Measurements from ENCODE around the gene ZMIZ1. TPM values are rescaled to one million over a fixed set of nuclear protein-coding genes. Genes with fewer than 3 reads are reported as not detected.

The ZMIZ1 gene
- total and polyA plus RNA-seq, 2 donors (not counting 1 experiment from before 2014, with no cell fraction given): 6.3 to 30.6 TPM

DNA sequence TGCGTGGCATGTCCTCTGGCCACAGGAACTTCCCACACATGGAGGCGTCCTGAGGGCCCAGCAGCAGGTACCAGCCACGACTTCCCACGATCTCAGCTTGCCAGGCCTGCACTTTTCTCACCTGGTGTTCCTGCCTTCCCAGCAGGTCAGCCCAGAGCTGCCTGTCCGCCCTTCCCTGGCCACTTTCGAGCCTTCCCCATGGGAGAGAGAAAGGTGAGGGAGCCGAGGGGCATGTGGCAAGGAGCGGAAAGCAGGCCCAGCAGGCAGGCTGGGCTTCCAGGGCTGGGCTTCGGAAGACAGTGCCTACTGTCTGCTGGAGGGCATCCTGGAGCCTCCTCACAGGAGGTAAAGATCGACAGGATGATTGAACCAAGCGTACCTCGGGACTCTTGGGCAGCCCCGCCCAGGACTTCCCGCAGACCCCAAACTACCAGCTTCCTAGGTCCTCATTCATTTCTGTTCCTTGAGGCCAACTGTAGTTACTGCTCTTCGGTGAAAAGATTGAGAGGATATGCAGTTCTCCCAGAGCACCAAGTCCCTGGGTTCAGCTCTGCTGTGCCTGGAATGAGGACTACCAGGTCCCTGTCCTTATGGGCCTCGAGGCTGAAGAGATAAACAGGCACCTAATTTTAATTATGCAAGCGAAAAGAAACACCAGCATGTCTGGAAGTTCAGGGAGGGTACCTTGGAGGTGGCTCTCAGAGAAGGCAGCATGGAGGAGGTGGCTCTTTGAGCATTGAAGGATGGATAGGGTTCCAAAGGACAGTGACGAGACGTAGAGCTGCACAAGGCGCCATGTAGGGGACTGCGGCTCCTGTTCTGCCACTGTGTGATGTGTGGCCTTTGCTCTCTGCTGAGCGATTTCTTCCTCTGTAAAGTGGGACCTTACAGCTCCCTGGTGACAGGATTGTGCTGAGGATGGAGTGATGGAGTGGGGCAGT, 87.8 kb downstream of the ZMIZ1 start:
- Histone ChIP-seq H3K9ac (ENCODE audit: insufficient read depth, low read length) (no peak overlapping the region), H2AFZ (ENCODE audit: low read length) (no peak overlapping the region), H3K9me3 (ENCODE audit: control insufficient read depth, insufficient read depth, low read depth, low read length) (no peaks in the 10 kb centered on the region), H3K4me2 (ENCODE audit: extremely low read depth, insufficient read depth, low read length) (no peak overlapping the region), H4K20me1 (ENCODE audit: control insufficient read depth, extremely low read depth, insufficient read depth, low read length) (no peaks in the 10 kb centered on the region), H3K4me3 (replicated peaks in 1 of 4; ENCODE audit: control extremely low read depth in 1 of 4, insufficient read depth in 1 of 4, low read depth in 3 of 4, low read length in 4 of 4) (no peak overlapping the region), H3K79me2 (ENCODE audit: control insufficient read depth, insufficient read depth, low read length) (peaks cover 83% of the 10 kb centered on the region), H3K27ac (ENCODE audit: insufficient read depth, low read length) (peak overlapping the region; percentile 96), H3K27me3 (ENCODE audit: control insufficient read depth, insufficient read depth, low read length) (no peaks in the 10 kb centered on the region), H3K36me3 (ENCODE audit: control insufficient read depth, insufficient read depth, low read length) (peaks cover 3% of the 10 kb centered on the region), H3K4me1 (ENCODE audit: control insufficient read depth, extremely low read depth, insufficient read depth, low read length) (peaks cover 73% of the 10 kb centered on the region)
- DNase-seq (ENCODE audit: low read depth in 2 of 2): no peak
- TF ChIP-seq EZH2 (IDR thresholded peaks at IDR 0.05; ENCODE audit: low read length, missing control alignments): no peak
- TF ChIP-seq, protein P1, sequence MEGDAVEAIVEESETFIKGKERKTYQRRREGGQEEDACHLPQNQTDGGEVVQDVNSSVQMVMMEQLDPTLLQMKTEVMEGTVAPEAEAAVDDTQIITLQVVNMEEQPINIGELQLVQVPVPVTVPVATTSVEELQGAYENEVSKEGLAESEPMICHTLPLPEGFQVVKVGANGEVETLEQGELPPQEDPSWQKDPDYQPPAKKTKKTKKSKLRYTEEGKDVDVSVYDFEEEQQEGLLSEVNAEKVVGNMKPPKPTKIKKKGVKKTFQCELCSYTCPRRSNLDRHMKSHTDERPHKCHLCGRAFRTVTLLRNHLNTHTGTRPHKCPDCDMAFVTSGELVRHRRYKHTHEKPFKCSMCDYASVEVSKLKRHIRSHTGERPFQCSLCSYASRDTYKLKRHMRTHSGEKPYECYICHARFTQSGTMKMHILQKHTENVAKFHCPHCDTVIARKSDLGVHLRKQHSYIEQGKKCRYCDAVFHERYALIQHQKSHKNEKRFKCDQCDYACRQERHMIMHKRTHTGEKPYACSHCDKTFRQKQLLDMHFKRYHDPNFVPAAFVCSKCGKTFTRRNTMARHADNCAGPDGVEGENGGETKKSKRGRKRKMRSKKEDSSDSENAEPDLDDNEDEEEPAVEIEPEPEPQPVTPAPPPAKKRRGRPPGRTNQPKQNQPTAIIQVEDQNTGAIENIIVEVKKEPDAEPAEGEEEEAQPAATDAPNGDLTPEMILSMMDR (conservative IDR thresholded peaks at IDR 0.05 in 1 of 2, IDR thresholded peaks at IDR 0.05 in 1 of 2; ENCODE audit: low read depth in 1 of 2, low read length in 2 of 2): no peak

GRCh38 chr10:79158004-79158340, 89.2 kb downstream of the ZMIZ1 start:
- H3K36me3 ChIP-seq (ENCODE audit: control insufficient read depth, insufficient read depth, low read length): peaks cover 5% of the 10 kb centered on the region
- peaks cover 71% of the 10 kb centered on the region for H3K4me1 ChIP-seq (ENCODE audit: control insufficient read depth, extremely low read depth, insufficient read depth, low read length)
- H4K20me1 ChIP-seq (ENCODE audit: control insufficient read depth, extremely low read depth, insufficient read depth, low read length): no peaks in the 10 kb centered on the region
- TF ChIP-seq EZH2 (IDR thresholded peaks at IDR 0.05; ENCODE audit: low read length, missing control alignments): no peak
- TF ChIP-seq, protein P1 (conservative IDR thresholded peaks at IDR 0.05 in 1 of 2, IDR thresholded peaks at IDR 0.05 in 1 of 2; ENCODE audit: low read depth in 1 of 2, low read length in 2 of 2): no peak
- no peaks in the 10 kb centered on the region for H3K9me3 ChIP-seq (ENCODE audit: control insufficient read depth, insufficient read depth, low read depth, low read length)
- H3K4me2 ChIP-seq (ENCODE audit: extremely low read depth, insufficient read depth, low read length): peak overlapping the region; percentile 60
- no peak overlapping the region for H3K4me3 ChIP-seq (replicated peaks in 1 of 4; ENCODE audit: control extremely low read depth in 1 of 4, insufficient read depth in 1 of 4, low read depth in 3 of 4, low read length in 4 of 4)
- no peak overlapping the region for H3K9ac ChIP-seq (ENCODE audit: insufficient read depth, low read length)
- no peaks in the 10 kb centered on the region for H3K27me3 ChIP-seq (ENCODE audit: control insufficient read depth, insufficient read depth, low read length)
- no peak for DNase-seq (ENCODE audit: low read depth in 2 of 2)
- H3K27ac ChIP-seq (ENCODE audit: insufficient read depth, low read length): peak overlapping the region; percentile 96
- H2AFZ ChIP-seq (ENCODE audit: low read length): no peak overlapping the region
- H3K79me2 ChIP-seq (ENCODE audit: control insufficient read depth, insufficient read depth, low read length): peaks cover 84% of the 10 kb centered on the region

GRCh38 chr10:79158402-79159097, 89.8 kb downstream of the ZMIZ1 start:
- TF ChIP-seq, protein P1 (conservative IDR thresholded peaks at IDR 0.05 in 1 of 2, IDR thresholded peaks at IDR 0.05 in 1 of 2; ENCODE audit: low read depth in 1 of 2, low read length in 2 of 2): no peak
- TF ChIP-seq EZH2 (IDR thresholded peaks at IDR 0.05; ENCODE audit: low read length, missing control alignments): no peak
- Histone ChIP-seq H3K27ac (ENCODE audit: insufficient read depth, low read length) (peak overlapping the region; percentile 96), H3K4me2 (ENCODE audit: extremely low read depth, insufficient read depth, low read length) (peak overlapping the region; percentile 32), H3K27me3 (ENCODE audit: control insufficient read depth, insufficient read depth, low read length) (no peaks in the 10 kb centered on the region), H4K20me1 (ENCODE audit: control insufficient read depth, extremely low read depth, insufficient read depth, low read length) (no peaks in the 10 kb centered on the region), H3K9ac (ENCODE audit: insufficient read depth, low read length) (peak overlapping the region; percentile 51), H3K36me3 (ENCODE audit: control insufficient read depth, insufficient read depth, low read length) (peaks cover 4% of the 10 kb centered on the region), H3K4me1 (ENCODE audit: control insufficient read depth, extremely low read depth, insufficient read depth, low read length) (peaks cover 71% of the 10 kb centered on the region), H3K79me2 (ENCODE audit: control insufficient read depth, insufficient read depth, low read length) (peaks cover 82% of the 10 kb centered on the region), H3K9me3 (ENCODE audit: control insufficient read depth, insufficient read depth, low read depth, low read length) (no peaks in the 10 kb centered on the region), H2AFZ (ENCODE audit: low read length) (no peak overlapping the region), H3K4me3 (replicated peaks in 1 of 4; ENCODE audit: control extremely low read depth in 1 of 4, insufficient read depth in 1 of 4, low read depth in 3 of 4, low read length in 4 of 4) (no peak overlapping the region)
- DNase-seq (ENCODE audit: low read depth in 2 of 2): no peak

Measured in fibroblast of lung (primary cell).